KBM-7 (cell line): Measurements from ENCODE around the gene ACOT7.
"Not testable (repeated sequence)": the region's sequence is repeated elsewhere in the genome, so short reads cannot be mapped to it uniquely, and the experiment has no call there.

Experiments
- DNase-seq: peaks from one replicate; pipeline ENCODE4 v3.0.0-alpha.2; 2015
- in situ Hi-C: fragments of 300-500 bp; cut with MboI; formaldehyde crosslinking; loops from 2 replicates; pipeline ENCODE4 v1.14.3; 2020; ENCODE audit warnings: low sequenced_read_pairs, low pct_unique_long_range_greater_than_20kb, mixed read lengths

The ACOT7 gene

DNA sequence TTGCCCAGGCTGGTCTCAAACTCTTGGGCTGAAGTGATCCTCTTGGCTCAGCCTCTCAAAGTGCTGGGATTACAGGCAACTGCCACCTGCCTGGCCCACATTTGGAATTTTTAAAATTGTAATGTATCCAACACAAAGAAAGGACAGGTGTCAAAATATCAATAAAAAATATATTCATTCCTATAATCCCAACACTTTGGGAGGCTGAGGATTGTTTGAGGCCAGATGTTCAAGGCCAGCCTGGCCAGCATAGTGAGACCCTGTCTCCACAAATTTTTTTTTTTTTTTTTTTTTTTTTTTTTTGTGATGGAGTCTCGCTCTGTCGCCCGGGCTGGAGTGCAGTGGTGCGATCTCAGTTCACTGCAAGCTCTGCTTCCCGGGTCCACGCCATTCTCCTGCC lies 16.2 kb upstream of the ACOT7 start:
- DNase-seq: no peak
- in situ Hi-C loops: loop anchor here (10.0 kb wide), 2 partner anchors 55 to 165 kb away; partner anchors contain the start of gene HES3

DNA sequence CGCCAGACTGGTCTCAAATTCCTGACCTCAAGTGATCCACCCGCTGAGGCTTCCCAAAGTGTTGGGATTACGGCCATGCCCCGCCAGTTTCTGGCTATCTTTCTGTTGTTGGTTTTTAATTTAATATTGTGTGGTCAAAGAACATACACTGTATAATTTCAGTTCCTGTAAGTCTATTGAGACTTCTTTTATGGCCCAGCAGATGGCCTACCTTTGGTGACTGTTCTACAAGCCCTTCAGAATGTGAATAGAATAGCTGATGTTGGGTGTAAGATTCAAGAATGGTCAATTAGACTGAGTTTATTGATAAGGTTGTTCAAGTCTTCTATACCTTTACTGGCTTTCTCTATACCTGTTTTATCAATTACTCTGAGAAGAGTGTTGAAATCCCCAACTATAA lies 15.5 kb upstream of the ACOT7 start:
- no peak for DNase-seq
- in situ Hi-C loops: loop anchor here (10.0 kb wide), 2 partner anchors 54 to 164 kb away; partner anchors contain the start of gene HES3

DNA sequence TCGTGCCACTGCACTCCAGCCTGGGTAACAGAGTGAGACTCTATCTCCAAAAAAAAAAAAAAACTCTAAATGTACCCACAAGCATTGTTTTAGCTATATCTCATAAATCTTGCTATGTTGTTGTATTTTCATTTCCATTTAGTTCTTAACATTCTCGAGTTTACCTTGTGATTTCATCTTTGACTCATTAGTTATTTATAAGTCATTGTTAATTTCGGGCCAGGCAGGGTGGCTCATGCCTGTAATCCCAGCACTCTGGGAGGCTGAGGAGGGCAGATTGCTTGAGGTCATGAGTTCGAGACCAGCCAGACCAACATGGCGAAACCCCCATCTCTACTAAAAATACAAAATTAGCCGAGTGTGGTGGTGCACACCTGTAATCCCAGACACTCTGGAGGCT lies 14.5 kb upstream of the ACOT7 start:
- DNase-seq: no peak
- in situ Hi-C loops: loop anchor here (10.0 kb wide), 2 partner anchors 53 to 163 kb away; partner anchors contain the start of gene HES3

- peak; percentile 47 for DNase-seq
- in situ Hi-C loops: loop anchor here (10.0 kb wide), 2 partner anchors 47 to 157 kb away; partner anchors contain the start of gene HES3
Observed at GRCh38 chr1:6401673-6402072, 8.1 kb upstream of the ACOT7 start.

- in situ Hi-C loops: no loop called here
- no peak for DNase-seq
Observed at GRCh38 chr1:6399294-6399693, 5.7 kb upstream of the ACOT7 start.

GRCh38 chr1:6397844-6398441 lies 4.4 kb upstream of the ACOT7 start:
- DNase-seq: no peak
- in situ Hi-C loops: no loop called here

DNA sequence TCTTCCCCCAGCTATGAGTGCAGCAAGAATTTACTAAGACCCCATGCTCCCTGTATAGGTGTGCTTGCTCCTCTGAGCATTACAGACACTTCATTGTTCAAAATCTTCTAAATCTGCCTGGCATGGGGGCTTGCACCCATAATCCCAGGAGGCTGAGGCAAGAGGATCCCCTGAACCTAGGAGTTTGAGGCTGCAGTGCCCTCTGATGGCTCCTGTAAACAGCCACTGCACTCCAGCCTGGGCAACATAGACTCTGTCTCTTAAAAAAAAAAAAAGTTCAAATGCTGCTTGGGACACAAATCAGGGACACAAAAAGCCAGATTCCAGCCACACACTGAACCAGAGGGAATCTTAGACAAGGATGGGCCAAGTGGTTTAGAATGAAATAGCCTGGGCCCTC lies 3.4 kb upstream of the ACOT7 start:
- no peak for DNase-seq
- in situ Hi-C loops: no loop called here

DNA sequence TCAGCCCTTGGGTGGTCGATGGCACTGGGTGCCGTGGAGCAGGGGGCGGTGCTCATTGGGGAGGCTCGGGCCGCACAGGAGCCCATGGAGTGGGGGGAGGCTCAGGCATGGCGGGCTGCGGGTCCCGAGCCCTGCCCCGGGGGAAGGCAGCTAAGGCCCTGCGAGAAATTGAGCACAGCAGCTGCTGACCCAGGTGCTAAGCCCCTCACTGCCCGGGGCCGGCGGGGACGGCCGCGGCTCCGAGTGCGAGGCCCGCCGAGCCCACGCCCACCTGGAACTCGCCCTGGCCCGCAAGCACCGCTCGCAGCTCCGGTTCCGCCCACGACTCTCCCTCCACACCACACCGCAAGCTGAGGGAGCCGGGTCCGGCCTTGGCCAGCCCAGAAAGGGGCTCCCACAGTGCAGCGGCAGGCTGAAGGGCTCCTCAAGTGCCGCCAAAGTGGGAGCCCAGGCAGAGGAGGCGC lies 2.2 kb upstream of the ACOT7 start:
- in situ Hi-C loops, DNase-seq: not testable (repeated sequence)

DNA sequence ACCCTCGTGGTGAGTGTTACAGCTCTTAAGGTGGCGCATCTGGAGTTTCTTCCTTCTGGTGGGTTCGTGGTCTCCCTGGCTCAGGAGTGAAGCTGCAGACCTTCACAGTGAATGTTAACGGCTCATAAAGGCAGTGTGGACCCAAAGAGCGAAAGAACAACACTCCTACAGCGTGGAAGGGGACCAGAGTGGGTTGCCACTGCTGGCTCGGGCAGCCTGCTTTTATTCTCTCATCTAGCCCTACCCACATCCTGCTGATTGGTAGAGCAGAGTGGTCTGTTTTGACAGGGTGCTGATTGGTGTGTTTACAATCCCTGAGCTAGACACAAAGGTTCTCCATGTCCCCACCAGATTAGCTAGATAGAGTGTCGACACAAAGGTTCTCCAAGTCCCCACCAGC lies 1.6 kb upstream of the ACOT7 start:
- in situ Hi-C loops, DNase-seq: not testable (repeated sequence)

- no peak for DNase-seq
- in situ Hi-C loops: no loop called here
Observed at GRCh38 chr1:6392809-6393399, 663 bp downstream of the ACOT7 start.

DNA sequence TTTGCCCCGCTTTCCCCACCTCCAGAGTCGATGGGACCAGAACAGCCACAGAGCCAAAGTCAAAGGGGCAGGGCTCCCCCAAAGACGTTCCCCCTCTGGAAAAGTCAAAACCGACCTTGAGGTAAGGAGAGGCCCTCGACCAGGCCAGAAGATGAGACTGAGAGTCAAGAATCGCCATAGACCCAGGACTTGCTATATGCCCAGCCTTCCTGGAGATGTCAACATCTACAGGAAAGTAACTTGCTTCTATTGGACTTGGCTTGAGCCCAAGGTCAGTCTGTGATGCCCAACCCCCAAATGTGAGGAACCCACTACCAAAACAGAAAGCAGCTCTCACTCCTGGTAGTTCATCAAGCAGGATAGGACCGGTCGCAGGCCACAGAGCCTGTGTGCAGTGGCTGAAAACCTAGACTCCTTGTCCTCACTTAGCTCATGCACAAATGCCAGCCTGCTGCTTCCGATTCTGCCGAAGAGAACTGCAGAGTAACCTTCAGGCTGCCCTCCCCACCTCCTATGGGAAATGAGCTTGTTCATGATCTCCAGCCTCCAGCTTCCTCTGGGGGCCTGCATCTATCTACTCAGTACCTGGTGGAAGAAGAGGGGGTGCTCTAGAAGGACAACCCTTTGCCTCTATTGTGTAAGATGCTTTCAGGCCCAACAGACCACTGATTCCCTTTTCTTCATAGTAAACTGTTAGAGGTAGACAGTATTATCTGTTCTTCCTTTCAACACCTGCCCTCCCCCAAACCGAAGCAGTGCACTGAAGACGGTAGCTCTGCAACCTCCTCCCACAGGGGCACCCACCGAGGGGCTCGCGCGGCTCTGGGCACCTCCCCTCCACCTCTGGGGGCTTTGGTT lies 1.4 kb downstream of the ACOT7 start:
- DNase-seq: peak; percentile 62
- in situ Hi-C loops: no loop called here

DNA sequence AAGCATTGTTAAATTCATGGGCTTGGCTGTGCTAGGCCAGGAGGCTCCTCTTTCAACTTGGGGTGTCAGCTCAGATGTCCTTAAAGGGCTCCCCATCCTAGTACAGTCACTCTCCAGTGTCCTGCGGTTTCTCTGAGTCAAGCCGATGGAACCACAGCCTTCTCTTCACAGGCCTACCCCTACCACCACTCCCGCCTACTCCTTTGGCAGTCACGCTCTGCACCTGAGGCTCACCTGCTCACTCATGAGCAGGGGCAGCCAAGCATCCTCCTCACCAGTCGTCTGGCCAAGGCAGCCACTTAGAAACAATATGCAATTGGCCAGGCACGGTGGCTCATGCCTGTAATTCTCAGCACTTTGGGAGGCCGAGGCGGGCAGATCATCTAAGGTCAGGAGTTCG lies 3.6 kb downstream of the ACOT7 start:
- in situ Hi-C loops: no loop called here
- DNase-seq: no peak

GRCh38 chr1:6386371-6386949 lies 7.1 kb downstream of the ACOT7 start:
- no peak for DNase-seq
- in situ Hi-C loops: no loop called here

GRCh38 chr1:6385488-6386191 lies 7.9 kb downstream of the ACOT7 start:
- no peak for DNase-seq
- in situ Hi-C loops: no loop called here

DNA sequence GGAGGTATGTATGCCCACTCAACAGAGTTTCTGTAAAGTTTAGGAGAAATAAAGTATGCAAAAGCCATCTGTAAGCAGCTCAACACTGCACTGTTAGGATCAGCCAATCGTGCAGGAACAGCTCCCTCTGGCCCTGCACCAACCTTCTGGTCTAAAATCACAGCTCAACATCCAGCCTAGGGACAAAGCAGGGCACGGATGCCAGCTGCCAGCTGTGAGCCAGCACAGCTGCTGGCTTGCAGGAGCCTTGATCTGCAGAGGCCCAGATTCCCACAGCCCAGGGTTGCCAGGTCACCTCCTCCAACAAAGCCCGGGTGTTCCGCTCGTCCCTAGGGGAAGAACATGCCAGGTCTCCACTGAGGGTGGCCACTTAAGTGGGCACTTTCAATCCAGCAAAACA lies 8.6 kb downstream of the ACOT7 start:
- in situ Hi-C loops: no loop called here
- DNase-seq: no peak

GRCh38 chr1:6384135-6384534 lies 9.4 kb downstream of the ACOT7 start:
- DNase-seq: no peak
- in situ Hi-C loops: no loop called here

DNA sequence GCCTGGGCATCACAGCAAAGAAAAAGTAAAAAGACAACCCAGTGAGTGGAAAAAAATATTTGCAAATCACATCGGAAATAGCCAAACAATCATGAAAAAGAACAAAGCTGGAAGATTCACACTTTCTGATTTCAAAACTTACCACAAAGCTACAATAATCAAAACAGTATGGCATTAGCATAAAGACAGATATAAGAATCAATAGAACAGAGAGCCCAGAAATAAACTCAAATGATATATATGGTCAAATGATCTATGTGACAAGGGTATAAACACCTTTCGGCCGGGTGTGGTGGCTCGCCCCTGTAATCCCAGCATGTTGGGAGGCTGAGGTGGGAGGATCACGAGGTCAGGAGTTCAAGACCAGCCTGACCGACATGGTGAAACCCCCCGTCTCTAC lies 13.5 kb downstream of the ACOT7 start:
- in situ Hi-C loops: no loop called here
- no peak for DNase-seq

DNA sequence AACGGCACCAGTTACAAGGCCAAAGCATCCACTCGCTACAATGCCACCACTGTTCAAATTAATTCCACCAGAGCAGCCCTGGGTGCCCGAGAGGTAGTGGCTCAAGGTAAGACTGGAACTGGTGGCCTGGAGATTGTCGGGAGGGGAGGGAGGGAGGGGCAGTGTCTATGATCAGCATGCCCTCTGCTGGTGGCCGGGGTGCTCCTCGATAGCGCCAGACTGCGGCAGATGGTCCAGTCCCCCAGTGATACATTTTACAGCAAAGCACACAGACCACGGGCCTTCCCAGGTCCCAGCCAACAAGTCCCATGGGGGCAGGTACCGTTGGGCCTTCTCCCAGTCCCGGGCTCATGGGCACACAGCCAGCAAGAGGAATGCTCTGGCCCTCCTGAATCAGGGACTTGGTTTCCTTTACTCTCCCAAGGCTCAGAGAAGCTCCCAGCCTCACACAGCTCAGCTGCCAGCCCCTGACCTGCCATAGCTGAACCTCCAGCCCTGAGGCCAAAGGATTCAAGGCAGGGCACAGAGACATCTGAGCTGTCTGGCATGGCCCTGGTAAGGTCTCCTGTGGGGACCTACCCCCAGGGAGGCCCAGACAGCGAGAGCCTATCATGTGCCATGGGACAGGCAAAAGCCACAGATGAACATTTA lies 15.3 kb downstream of the ACOT7 start:
- in situ Hi-C loops: no loop called here
- peak; percentile 21 for DNase-seq
